CD4-positive, alpha-beta T cell treated with Interleukin-12 subunit alpha and Interleukin-12 subunit beta, for 1 hour (primary cell): ENCODE data around the gene RXRB.
A peak's percentile ranks its signal among the peaks of the same experiment; 100 is the strongest.

Source experiments
- DNase-seq: peaks from one replicate; pipeline ENCODE4 v3.0.0-alpha.2; 2020

Gene RXRB

GRCh38 chr6:33174784-33175183 lies 25.7 kb downstream of the RXRB start:
- DNase-seq: no peak

- no peak for DNase-seq
These were observed 26.8 kb downstream of the RXRB start for GRCh38 chr6:33173535-33174180.

GRCh38 chr6:33172688-33173534 lies 27.6 kb downstream of the RXRB start:
- DNase-seq: no peak

GRCh38 chr6:33171880-33172687 lies 28.4 kb downstream of the RXRB start:
- DNase-seq: no peak

GRCh38 chr6:33171016-33171879 lies 29.2 kb downstream of the RXRB start:
- no peak for DNase-seq

- DNase-seq: no peak
These were observed 30.1 kb downstream of the RXRB start for GRCh38 chr6:33170176-33171015.

- no peak for DNase-seq
These were observed 30.9 kb downstream of the RXRB start for GRCh38 chr6:33169291-33170175.

- DNase-seq: no peak
These were observed 31.8 kb downstream of the RXRB start for GRCh38 chr6:33168639-33169038.

GRCh38 chr6:33168284-33168601 lies 32.2 kb downstream of the RXRB start:
- no peak for DNase-seq

GRCh38 chr6:33167374-33168283 lies 32.8 kb downstream of the RXRB start:
- no peak for DNase-seq

GRCh38 chr6:33166811-33167210 lies 33.7 kb downstream of the RXRB start:
- no peak for DNase-seq

- no peak for DNase-seq
These were observed 34.1 kb downstream of the RXRB start for GRCh38 chr6:33166363-33166762.

GRCh38 chr6:33165581-33166258 lies 34.7 kb downstream of the RXRB start:
- no peak for DNase-seq

- no peak for DNase-seq
These were observed 35.6 kb downstream of the RXRB start for GRCh38 chr6:33164665-33165373.

- DNase-seq: no peak
These were observed 36.3 kb downstream of the RXRB start for GRCh38 chr6:33164176-33164575.

- DNase-seq: no peak
These were observed 36.9 kb downstream of the RXRB start for GRCh38 chr6:33163540-33163939.

GRCh38 chr6:33161354-33162331 lies 38.8 kb downstream of the RXRB start:
- peak; percentile 86 for DNase-seq
